HL-60 (cell line): ENCODE data around the gene ORMDL1.
A peak's percentile ranks its signal among the peaks of the same experiment; 100 is the strongest.

Source experiments
- GABPA ChIP-seq: IDR thresholded peaks from 2 replicates; pipeline ENCODE4 v1.6.1; 2012; ENCODE audit warnings: low read depth
- POLR2AphosphoS5 ChIP-seq: IDR thresholded peaks from 2 replicates; pipeline ENCODE4 v1.6.1; 2012; ENCODE audit warnings: low read depth
- SPI1 ChIP-seq: IDR thresholded peaks from 2 replicates; pipeline ENCODE4 v1.6.1; 2012; ENCODE audit warnings: low read depth, mild to moderate bottlenecking, borderline replicate concordance
- TF ChIP-seq, protein P1 (sequence below): IDR thresholded peaks from one replicate; pipeline ENCODE4 v1.5.1; 2011; ENCODE audit warnings: low read length, control low read depth, inconsistent platforms; ENCODE audit not compliant: insufficient read depth
- TF ChIP-seq, protein P2 (sequence below): IDR thresholded peaks from 2 replicates; pipeline ENCODE4 v1.6.1; 2012; ENCODE audit warnings: low read depth; ENCODE audit not compliant: insufficient replicate concordance

DNA sequence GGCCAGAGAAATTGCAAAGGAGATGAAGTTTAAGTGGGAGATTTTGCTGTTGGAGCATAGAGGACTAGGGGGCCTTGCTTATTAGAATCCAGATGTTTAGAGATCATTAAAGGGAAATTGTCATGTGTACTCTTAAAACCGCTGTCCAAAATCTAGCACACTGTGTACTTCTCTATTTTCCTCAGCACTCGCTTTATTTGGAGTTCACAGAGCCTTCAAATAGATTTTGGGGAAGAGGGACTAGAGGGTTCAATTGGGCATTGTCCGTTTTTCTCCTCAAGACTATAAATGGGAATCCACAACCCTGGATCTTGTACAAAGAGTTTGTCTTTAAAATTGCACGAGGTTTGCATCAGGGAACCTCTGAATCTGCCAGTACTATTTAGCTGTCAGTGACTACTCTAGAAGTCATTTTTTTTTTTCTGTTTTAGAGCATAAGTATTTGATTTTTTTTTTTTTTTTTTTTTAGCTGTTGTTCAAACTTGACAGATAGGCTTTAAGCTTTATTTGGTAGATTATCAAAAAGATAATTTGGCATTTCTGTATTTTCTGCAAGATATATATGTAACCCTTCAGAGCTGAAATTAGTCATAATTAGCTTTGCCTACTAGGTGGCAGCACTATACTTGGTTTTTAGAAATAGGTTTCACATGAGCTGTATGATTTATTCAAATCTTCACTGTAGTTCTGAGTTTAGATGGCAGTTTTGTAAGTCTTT is 14.3 kb upstream of the ORMDL1 start:
- TF ChIP-seq, protein P1, sequence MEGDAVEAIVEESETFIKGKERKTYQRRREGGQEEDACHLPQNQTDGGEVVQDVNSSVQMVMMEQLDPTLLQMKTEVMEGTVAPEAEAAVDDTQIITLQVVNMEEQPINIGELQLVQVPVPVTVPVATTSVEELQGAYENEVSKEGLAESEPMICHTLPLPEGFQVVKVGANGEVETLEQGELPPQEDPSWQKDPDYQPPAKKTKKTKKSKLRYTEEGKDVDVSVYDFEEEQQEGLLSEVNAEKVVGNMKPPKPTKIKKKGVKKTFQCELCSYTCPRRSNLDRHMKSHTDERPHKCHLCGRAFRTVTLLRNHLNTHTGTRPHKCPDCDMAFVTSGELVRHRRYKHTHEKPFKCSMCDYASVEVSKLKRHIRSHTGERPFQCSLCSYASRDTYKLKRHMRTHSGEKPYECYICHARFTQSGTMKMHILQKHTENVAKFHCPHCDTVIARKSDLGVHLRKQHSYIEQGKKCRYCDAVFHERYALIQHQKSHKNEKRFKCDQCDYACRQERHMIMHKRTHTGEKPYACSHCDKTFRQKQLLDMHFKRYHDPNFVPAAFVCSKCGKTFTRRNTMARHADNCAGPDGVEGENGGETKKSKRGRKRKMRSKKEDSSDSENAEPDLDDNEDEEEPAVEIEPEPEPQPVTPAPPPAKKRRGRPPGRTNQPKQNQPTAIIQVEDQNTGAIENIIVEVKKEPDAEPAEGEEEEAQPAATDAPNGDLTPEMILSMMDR, result peak; percentile 25
- TF ChIP-seq, protein P2, sequence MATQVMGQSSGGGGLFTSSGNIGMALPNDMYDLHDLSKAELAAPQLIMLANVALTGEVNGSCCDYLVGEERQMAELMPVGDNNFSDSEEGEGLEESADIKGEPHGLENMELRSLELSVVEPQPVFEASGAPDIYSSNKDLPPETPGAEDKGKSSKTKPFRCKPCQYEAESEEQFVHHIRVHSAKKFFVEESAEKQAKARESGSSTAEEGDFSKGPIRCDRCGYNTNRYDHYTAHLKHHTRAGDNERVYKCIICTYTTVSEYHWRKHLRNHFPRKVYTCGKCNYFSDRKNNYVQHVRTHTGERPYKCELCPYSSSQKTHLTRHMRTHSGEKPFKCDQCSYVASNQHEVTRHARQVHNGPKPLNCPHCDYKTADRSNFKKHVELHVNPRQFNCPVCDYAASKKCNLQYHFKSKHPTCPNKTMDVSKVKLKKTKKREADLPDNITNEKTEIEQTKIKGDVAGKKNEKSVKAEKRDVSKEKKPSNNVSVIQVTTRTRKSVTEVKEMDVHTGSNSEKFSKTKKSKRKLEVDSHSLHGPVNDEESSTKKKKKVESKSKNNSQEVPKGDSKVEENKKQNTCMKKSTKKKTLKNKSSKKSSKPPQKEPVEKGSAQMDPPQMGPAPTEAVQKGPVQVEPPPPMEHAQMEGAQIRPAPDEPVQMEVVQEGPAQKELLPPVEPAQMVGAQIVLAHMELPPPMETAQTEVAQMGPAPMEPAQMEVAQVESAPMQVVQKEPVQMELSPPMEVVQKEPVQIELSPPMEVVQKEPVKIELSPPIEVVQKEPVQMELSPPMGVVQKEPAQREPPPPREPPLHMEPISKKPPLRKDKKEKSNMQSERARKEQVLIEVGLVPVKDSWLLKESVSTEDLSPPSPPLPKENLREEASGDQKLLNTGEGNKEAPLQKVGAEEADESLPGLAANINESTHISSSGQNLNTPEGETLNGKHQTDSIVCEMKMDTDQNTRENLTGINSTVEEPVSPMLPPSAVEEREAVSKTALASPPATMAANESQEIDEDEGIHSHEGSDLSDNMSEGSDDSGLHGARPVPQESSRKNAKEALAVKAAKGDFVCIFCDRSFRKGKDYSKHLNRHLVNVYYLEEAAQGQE, result peak; percentile 85
- TF ChIP-seq GABPA, result no peak
- TF ChIP-seq POLR2AphosphoS5, result no peak
- TF ChIP-seq SPI1, result peak; percentile 62; the same call in 1 of the 2 replicates
